ENCODE measurements around the gene KCNK7. TPM values are rescaled to one million over a fixed set of nuclear protein-coding genes. Genes with fewer than 3 reads are reported as not detected.

The KCNK7 gene
- under 0.01 and 0.17 TPM in 2 replicates for total RNA-seq

GRCh38 chr11:65595543-65596281, at the start of gene KCNK7:
Gene KCNK7 (minus strand): TSS chr11:65595800. CDS start chr11:65595772, 28 bp downstream.

GRCh38 chr11:65637794-65638419, 42.3 kb upstream of the KCNK7 start, which contains the start of gene SIPA1:
Gene SIPA1 (plus strand): TSS chr11:65638101. CDS start chr11:65640922, 2,821 bp downstream.

GRCh38 chr11:65615229-65615949, 19.8 kb upstream of the KCNK7 start, which contains the start of gene PCNX3:
Gene PCNX3 (plus strand): TSS chr11:65615776. CDS start chr11:65616312, 536 bp downstream.

GRCh38 chr11:65575568-65576231, 19.9 kb downstream of the KCNK7 start, which contains the start of gene EHBP1L1:
Gene EHBP1L1 (plus strand): TSS chr11:65576053. CDS start chr11:65576303, 250 bp downstream.

GRCh38 chr11:65572356-65573051, 23.1 kb downstream of the KCNK7 start, which contains the start of gene FAM89B:
Gene FAM89B (plus strand): TSS chr11:65572538. CDS start chr11:65572670, 132 bp downstream.

GRCh38 chr11:65569973-65570918, 25.4 kb downstream of the KCNK7 start, which contains the start of gene ZNRD2:
Gene ZNRD2 (plus strand): TSS chr11:65570477. CDS start chr11:65570492, 15 bp downstream.

GRCh38 chr11:65558002-65558929, 37.3 kb downstream of the KCNK7 start, which contains the start of gene LTBP3:
Gene LTBP3 (minus strand): TSS chr11:65558359. CDS start chr11:65557959, 400 bp downstream.

Other genes with a start within 250 kb of the KCNK7 start
- 0.09 and 0.22 TPM in 2 replicates for gene TIGD3, start 241.0 kb downstream of the KCNK7 start, total RNA-seq
- gene SLC25A45, start 213.2 kb downstream of the KCNK7 start, total RNA-seq, result 0.87 and 1.3 TPM in 2 replicates
- 73.0 and 77.6 TPM in 2 replicates for gene FRMD8, start 209.2 kb downstream of the KCNK7 start, total RNA-seq
- gene NEAT1, start 173.0 kb downstream of the KCNK7 start, total RNA-seq, result 50.3 and 79.9 TPM in 2 replicates
- gene MALAT1, start 96.8 kb downstream of the KCNK7 start, total RNA-seq, result 2,968 and 4,091 TPM in 2 replicates
- 36.6 and 44.3 TPM in 2 replicates for gene SCYL1, start 70.7 kb downstream of the KCNK7 start, total RNA-seq
- gene LTBP3, start 37.4 kb downstream of the KCNK7 start, total RNA-seq, result 15.6 and 23.5 TPM in 2 replicates
- gene ZNRD2, start 25.3 kb downstream of the KCNK7 start, total RNA-seq, result 26.7 and 33.2 TPM in 2 replicates
- gene FAM89B, start 23.3 kb downstream of the KCNK7 start, total RNA-seq, result 14.4 and 15.2 TPM in 2 replicates
- gene EHBP1L1, start 19.7 kb downstream of the KCNK7 start, total RNA-seq, result 3.1 and 3.4 TPM in 2 replicates
- 55.4 and 62.3 TPM in 2 replicates for gene MAP3K11, start 18.4 kb upstream of the KCNK7 start, total RNA-seq
- 11.4 and 11.8 TPM in 2 replicates for gene PCNX3, start 20.0 kb upstream of the KCNK7 start, total RNA-seq
- 41.6 and 57.3 TPM in 2 replicates for gene SIPA1, start 42.3 kb upstream of the KCNK7 start, total RNA-seq
- gene RELA, start 67.1 kb upstream of the KCNK7 start, total RNA-seq, result 14.4 and 15.2 TPM in 2 replicates
- gene KAT5, start 116.5 kb upstream of the KCNK7 start, total RNA-seq, result 37.0 and 43.6 TPM in 2 replicates
- 52.2 and 55.8 TPM in 2 replicates for gene RNASEH2C, start 125.0 kb upstream of the KCNK7 start, total RNA-seq
- 8.0 and 8.5 TPM in 2 replicates for gene AP5B1, start 185.2 kb upstream of the KCNK7 start, total RNA-seq
- gene OVOL1, start 191.3 kb upstream of the KCNK7 start, total RNA-seq, result not detected in 2 replicates
- gene SNX32, start 238.2 kb upstream of the KCNK7 start, total RNA-seq, result 0.22 and 0.52 TPM in 2 replicates